ENCODE results near the gene ENTREP3.
"Not testable (repeated sequence)": the region's sequence is repeated elsewhere in the genome, so short reads cannot be mapped to it uniquely, and the experiment has no call there.

The ENTREP3 gene

GRCh38 chr1:155250633-155251449 is 4.4 kb downstream of the ENTREP3 start:
- peak; percentile 97 for DNase-seq (ENCODE audit: low spot score)

GRCh38 chr1:155250246-155250632 is 5.0 kb downstream of the ENTREP3 start:
- DNase-seq (ENCODE audit: low spot score), result no peak

GRCh38 chr1:155247667-155248553 is 7.4 kb downstream of the ENTREP3 start:
- DNase-seq (ENCODE audit: low spot score), result no peak

GRCh38 chr1:155246796-155247195 is 8.5 kb downstream of the ENTREP3 start:
- DNase-seq (ENCODE audit: low spot score), result not testable (repeated sequence)

- DNase-seq (ENCODE audit: low spot score), result no peak
Measured at GRCh38 chr1:155245163-155245524, 10.1 kb downstream of the ENTREP3 start.

GRCh38 chr1:155244368-155245162 is 10.7 kb downstream of the ENTREP3 start:
- DNase-seq (ENCODE audit: low spot score), result peak; percentile 99

- no peak for DNase-seq (ENCODE audit: low spot score)
Measured at GRCh38 chr1:155242805-155243358, 12.4 kb downstream of the ENTREP3 start.

- DNase-seq (ENCODE audit: low spot score), result peak; percentile 22
Measured at GRCh38 chr1:155241841-155242264, 13.4 kb downstream of the ENTREP3 start.

GRCh38 chr1:155241069-155241679 is 14.1 kb downstream of the ENTREP3 start:
- peak; percentile 86 for DNase-seq (ENCODE audit: low spot score)

- no peak for DNase-seq (ENCODE audit: low spot score)
Measured at GRCh38 chr1:155236451-155236850, 18.8 kb downstream of the ENTREP3 start.

GRCh38 chr1:155235375-155235774 is 19.9 kb downstream of the ENTREP3 start:
- DNase-seq (ENCODE audit: low spot score), result not testable (repeated sequence)

GRCh38 chr1:155233502-155233901 is 21.8 kb downstream of the ENTREP3 start:
- not testable (repeated sequence) for DNase-seq (ENCODE audit: low spot score)

GRCh38 chr1:155232001-155232978 is 23.0 kb downstream of the ENTREP3 start:
- not testable (repeated sequence) for DNase-seq (ENCODE audit: low spot score)

- not testable (repeated sequence) for DNase-seq (ENCODE audit: low spot score)
Measured at GRCh38 chr1:155231302-155231701, 24.0 kb downstream of the ENTREP3 start.

GRCh38 chr1:155228096-155228427 is 27.2 kb downstream of the ENTREP3 start:
- DNase-seq (ENCODE audit: low spot score), result no peak

- DNase-seq (ENCODE audit: low spot score), result peak; percentile 100
Measured at GRCh38 chr1:155227261-155228095, 27.8 kb downstream of the ENTREP3 start.

- peak; percentile 41 for DNase-seq (ENCODE audit: low spot score)
Measured at GRCh38 chr1:155226910-155227260, 28.4 kb downstream of the ENTREP3 start.

GRCh38 chr1:155226188-155226909 is 28.9 kb downstream of the ENTREP3 start:
- peak; percentile 78 for DNase-seq (ENCODE audit: low spot score)

- DNase-seq (ENCODE audit: low spot score), result not testable (repeated sequence)
Measured at GRCh38 chr1:155225404-155225759, 29.9 kb downstream of the ENTREP3 start.

All from activated CD4-positive, alpha-beta T cell treated with anti-CD3 and anti-CD28 coated beads, Interleukin-2, Interleukin-4, amounts not matched to agents 100 ng/mL and 50 ng/mL, durations not matched to agents 16 hours and 8 hours (primary cell).